Activated T-helper 1 cell treated with Interleukin-2 at 50 U/mL for 16 hours (primary cell): Measurements from ENCODE around the gene TJAP1.
"Not testable (repeated sequence)": the region's sequence is repeated elsewhere in the genome, so short reads cannot be mapped to it uniquely, and the experiment has no call there.

ENCODE experiments used
- DNase-seq: peaks from one replicate; pipeline ENCODE4 v3.0.0-alpha.2; 2020; ENCODE audit warnings: low read depth

The TJAP1 gene

DNA sequence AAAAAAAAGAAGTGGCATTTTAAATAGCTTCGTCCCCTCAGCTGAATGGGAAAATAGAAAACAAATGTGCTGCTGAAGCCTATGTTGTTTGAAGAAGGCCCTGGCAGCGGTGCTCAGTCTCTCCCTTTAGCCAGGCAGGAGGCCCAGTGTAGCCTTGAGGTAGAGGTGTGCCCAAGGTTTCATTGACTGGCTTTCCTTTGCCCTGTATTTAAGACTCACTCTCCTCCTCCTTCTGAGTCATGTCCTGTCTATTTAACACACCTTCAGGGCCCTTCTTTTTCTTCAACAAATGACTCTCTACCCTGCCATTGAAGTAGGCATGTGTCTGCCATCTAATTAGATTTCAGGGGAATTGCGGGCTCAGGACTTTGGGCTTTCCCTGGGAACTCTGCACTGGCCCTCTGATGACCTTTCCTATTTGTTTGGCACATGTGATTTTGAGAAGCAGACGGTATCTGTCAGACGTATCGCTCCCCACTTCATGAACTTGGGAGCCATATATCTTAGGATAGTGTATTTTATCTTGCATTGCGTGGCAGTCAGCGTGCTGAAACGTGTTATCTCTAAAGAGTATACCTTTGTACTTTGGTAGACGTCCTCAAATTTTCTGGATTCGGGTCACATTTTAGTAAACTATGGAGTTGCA is 4.3 kb downstream of the TJAP1 start:
- no peak for DNase-seq

DNA sequence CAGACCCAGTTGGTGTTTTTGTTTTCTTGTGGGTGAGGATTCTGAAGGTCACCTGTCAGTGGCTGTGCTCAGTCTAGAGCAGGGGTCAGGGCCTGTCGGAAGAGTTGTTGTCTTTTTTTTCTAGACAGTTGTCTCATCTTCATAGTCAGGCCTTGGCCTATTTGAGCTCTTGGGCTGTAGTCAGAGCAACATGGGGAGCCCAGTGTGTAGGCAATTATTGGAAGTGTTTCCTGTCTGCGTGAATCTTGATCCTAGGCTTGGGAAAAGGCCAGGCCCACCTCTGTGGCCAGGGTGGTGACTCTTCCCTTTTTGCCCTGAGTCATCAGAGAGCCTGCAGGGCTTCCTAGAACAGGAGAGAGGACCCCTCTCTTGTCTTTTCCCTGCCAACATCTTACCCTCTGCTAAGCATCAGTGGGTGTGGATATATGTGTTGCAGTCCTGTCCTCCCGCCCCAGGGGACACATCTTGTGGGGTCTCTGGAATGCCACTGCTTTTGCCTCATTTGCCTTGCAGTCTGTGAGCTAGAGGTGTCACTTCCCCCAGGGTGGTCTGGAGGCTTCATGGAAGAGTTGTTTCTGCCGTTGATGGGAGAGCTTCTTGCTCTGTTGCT is 11.4 kb downstream of the TJAP1 start:
- DNase-seq, result no peak

DNA sequence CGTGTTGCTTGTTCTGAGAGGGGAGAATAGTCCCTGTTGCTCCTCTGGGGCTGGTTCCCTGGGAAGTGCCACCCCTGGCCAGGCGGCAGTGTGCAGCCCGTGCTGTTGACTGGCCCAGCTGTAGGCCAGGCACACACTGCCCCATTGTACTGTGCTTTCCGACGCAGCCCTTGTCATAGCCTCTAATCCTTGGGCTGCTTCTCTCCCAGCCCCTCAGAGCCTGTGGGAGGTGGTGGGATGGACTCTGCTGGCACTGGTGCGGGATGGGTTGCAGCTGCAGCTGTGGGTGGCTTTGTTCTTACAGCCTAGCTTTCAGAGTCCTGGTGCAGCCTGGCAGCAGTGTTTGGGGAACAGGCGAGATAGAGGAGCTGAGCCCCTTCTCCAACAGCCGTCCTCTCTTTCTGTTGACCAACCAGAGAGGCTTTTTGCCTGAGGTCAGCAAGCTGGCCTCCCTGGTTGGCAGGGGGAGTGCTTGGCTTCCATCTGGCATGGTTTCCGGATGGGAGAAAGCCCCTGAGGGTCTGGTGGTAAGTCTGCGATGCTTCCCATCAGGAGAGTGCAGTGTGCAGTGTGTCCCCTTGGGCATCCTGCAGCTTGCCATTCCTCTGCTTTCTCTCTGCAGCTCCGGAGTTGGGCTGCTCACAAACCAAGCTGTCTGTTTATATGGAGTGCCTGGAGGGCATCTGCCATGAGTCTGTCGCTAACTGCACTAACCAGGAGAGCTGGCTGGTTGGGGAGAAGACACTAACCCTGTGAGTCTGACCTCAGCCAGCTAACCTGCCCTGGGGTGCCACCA is 12.1 kb downstream of the TJAP1 start:
- no peak for DNase-seq

DNA sequence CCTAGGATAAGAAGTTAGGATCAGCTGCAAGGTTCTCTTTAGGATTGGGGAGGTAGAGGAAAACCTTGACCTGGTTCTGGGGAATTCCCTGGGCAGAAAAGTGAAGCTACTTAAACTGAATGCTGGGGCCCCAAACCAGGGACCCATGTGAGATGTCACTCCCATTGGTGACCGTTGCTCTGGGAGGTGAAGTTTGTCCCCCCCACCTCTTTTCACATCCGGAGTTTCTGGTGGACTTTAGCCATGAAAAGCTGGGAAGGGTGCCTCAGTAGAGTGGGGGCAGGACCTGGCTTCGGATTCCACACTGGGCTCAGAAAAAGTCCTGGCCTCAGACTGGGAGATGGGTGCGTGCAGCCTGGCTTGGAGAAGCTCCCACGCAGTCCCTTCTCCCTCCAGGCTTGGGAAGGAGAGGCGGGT is 13.2 kb downstream of the TJAP1 start:
- DNase-seq, result no peak

DNA sequence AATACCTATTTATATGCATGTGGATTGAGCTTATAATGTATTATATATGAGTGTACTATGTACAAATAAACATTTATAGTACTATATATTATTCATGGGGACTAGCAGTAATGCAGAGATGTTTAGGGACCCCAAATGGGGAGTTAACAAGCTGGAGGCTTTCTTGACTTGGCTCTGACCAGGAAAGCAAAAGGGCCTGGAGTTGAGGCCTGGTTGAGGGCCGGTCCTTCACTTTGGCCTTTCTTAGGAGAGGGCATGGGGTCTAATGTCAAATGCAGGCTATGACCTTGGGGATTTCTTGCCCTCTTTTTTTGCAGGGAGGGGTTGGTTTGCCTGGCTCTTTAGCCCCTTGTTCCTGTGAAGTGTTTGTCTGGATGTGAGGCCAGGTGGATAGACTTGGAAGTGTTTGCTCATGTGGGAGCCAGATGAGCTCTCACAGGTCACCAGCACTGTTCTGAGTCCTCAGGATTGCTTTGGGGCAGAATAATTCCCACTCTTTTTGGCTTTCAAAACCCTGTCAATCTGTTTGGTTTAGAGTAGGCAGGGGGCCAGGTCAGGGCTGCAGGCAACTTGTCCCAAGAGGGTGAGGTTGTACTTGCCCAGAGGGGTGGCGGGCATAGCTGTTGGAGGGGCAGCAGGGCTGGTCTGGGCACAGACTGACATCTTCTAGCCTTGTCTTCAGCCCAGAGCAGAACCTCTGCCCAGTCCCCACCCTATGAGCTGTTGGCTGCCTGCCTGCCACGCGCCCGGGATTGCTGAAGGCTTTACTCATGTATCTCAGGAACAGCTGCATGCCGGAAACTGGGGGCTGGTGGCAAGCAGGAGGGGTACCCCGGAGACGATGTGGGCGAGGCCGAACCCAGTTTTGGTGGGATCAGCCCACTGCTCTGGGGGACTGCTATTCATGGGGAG is 14.6 kb downstream of the TJAP1 start:
- DNase-seq, result no peak

DNA sequence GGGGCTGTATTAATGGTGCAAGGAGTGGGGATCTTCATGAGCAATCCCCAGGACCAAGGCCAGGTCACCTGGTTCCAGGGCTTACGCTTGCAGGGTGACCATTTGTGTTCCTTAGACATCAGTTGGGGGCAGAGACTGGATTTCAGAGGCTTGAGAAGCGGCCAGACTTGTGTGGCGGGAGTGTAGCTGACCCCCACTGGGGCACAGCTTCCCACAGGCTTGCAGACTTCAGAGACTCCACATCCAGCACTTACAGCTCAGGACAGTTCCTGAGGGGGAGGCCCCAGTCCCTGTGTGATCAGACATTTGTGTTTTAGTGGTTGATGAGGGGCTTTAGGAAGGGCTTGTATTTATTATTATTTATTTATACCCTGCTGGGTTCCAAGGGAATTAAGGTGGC is 15.3 kb downstream of the TJAP1 start:
- DNase-seq, result no peak

DNA sequence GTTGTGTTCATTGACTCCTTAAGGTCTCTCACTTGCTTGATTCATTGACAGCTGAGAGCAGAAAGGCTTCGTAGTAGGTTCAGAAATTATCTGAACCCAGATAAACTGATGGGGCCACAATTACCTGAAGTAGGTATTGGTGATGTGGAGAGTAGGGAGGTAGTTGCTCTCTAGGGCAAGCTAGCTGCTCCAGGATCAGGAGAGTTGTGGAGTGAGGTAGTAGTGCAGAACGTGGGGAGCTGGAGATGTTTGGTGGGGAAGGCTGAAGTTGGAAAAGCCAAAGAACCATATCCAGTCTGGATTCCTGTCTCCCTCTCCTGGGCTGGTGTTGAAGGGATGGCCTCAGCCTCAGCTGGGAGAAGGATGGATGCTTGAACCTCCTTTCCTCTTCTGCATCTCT is 15.9 kb downstream of the TJAP1 start:
- DNase-seq, result no peak

DNA sequence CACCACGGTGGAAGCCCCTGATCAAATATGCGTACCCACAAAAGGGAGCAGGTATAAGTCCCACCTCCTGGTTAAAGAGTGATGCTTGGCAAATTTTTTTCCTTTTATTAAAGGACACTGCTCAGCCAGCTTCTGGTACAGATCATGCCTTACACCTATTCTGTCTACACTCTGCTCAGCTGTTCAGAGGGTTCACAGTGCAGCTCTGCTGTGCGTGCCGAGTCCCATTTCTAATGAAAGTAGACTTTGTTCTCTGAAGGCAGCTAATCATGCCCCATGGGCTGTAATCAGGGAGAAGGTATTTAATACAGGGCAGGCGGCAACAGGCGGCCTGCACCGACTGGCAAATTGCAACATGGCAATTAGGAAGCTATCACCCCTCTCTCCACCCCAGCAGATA is 16.5 kb downstream of the TJAP1 start:
- no peak for DNase-seq

DNA sequence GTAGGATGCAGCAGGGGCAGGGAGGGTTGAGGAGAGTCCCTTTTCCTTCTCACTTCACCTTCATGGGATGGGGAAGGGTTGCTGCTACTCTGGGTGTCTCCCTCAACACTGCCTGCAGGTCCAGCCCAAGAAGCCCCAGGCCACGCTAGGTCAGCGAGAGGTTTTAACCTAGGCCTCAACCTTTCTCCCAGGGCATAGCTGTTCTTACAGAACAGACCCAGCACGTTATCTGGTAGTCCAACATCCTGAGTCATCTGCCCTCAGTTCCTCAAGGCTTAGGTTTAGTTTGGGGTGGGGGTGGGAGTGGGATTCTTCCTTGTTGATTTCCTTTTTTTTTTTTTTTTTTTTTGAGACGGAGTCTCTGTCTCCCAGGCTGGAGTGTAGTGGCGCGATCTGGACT is 17.0 kb downstream of the TJAP1 start:
- DNase-seq, result no peak

DNA sequence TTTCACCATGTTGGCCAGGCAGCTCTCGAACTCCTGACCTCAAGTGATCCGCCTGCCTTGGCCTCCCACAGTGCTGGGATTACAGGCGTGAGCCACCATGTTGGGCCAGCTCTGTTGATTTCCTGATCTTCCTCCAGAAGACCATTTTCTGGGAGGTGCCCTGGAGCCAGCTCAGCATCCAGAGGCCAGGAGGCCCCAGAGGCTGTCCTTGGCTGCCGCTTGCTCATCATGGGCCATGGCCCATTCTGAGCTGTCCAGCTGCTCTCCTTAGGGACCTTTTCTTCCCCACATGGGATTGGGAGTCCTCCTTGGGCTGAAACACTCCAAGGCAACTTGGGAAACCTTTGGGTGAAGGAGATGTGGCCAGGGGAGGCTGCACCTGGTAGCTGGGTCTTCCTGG is 17.4 kb downstream of the TJAP1 start:
- DNase-seq, result no peak

DNA sequence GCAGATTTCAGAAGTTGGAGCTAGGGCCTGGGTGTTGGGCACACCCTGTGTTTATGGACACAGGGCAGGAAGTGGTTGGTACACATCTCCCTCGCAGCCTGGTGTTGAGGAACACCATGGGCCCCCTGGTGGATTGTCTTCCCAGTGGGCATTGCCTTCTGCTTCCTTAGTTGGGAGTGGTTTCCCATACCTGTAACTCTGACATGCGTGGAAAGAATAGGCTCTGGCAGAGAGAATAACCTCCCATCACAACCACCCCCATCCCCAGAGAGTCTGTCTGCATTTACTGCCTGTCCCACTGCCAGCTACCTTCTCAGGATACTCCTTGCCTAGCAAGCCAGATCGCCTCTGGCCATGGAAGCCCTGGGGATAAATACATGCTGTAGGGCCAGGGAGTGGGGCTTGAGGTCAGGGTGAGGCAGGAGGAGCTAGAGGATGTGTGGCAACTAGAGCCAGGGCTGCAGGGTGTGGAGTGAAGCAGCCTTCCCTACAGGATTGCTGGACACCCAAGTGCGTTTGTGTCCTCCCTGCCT is 18.1 kb downstream of the TJAP1 start:
- no peak for DNase-seq

DNA sequence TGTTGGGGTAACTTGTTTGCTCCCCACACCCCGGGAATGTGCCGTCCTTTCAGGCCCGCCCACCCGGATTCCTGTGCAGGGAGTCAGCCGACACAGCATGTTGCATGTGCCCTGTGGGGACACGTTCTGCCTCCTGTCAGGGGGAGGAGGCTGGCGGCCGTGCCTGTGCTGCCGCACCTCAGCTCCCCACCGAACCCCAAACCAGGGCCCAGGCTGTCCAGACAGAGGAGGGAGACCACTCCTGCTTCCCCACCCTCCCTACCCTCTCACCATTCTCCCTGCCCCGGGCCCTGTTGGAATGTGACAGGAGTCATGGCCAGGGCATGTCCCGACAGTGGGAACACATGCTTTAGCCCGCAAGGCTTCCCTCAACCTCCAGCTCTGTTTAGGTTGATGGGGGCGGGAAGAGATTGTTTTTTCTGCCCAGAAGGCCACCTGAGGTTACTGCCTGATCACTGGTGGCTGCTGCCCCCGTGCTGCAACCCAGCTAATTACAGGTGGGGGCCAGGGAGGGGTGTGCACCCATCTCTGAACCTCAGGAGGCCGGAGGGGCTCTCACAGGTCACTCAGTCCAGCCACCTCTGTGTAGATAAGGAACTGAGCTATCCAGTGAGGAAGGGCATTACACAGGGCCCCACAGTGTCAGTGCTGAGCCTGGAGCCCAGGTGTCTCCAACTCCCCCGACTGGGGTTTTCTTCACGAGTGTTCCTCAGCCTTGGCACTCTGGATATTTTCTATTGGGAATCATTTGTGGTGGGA is 19.2 kb downstream of the TJAP1 start:
- no peak for DNase-seq

DNA sequence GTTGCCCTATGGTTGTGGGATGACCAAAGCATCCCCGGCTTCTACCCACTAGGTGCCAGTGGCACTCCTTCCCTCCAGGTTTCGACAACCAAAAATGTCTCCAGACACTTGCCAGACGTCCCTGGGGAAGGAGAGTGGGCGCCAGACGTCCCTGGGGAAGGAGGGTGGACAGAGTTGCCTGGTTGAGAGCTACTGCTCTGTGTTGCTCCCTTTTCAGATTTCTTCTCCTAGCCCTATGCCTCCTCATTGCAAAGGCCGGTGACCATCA is 19.7 kb downstream of the TJAP1 start:
- no peak for DNase-seq

DNA sequence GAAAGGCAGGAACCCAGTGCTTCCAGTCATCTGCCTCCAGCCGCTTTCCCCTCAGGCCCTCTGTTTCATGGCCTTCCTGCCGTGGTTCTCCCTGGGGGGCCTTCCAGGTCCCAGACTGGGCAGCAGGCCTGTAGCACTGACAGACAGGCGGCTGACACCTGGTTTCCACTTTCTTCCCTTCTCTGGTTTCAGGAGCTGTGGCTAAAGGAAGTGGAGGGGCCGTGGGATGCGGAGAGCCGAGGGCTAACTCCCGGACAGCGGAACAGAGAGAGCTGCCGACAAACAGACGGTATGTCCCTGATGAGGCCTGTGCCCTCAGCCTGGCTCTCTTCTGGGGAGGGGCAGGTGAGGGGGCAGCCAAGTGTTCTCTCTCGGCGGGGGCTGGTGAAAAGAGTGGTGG is 20.3 kb downstream of the TJAP1 start:
- DNase-seq, result no peak

DNA sequence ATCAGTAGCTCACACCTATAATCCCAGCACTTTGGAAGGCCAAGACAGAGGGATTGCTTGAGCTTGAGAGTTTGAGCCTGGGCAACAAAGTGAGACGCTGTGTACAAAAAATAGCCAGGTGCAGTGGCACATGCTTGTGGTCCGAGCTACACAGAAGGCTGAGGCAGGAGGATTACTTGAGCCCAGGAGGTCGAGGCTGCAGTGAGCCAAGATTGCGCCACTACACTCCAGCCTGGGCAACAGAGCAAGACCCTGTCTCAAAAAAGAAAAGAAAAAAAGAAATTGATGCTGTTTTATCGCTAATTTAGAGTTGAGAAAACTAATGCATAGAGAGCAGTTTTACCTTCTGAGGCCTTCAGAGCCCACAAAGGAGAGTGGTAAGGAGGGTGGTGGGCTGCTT is 20.9 kb downstream of the TJAP1 start:
- not testable (repeated sequence) for DNase-seq

DNA sequence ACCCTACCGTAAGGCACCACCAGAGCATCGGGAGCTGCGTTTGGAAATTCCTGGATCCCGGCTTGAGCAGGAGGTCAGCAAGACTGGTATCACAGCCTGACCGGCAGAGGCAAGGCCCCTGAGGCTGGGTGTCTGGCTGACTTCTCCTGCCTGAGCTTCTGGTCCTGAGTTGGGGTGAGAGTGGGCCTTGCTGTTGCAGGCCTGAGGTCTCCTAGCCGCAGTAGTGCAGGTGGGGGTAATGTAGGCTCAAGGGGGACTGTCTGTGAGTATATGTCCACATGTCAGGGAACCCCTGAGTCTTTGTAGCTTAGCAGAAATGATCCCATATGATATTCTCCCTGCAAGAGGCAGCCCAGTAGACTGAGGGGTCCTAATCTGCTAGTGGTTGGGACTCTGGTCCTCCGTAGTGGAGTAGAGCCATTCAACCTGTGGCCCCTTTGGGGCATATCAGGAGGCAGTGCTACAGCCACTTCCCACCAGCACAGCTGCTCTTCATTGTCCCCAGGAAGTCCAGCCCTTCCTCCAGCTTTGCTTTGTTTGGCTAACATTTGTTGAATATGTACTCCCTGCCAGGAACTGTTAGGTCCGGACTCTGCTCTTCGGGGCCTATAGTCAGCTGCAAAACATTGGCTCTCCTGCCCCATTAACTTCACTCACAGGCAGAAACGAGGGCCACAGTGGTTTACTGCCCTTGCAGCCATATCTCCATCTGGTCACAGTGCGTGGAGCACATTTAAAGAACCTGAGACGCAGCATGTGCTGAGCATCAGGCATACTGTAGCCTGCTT is 21.9 kb downstream of the TJAP1 start:
- DNase-seq, result no peak

DNA sequence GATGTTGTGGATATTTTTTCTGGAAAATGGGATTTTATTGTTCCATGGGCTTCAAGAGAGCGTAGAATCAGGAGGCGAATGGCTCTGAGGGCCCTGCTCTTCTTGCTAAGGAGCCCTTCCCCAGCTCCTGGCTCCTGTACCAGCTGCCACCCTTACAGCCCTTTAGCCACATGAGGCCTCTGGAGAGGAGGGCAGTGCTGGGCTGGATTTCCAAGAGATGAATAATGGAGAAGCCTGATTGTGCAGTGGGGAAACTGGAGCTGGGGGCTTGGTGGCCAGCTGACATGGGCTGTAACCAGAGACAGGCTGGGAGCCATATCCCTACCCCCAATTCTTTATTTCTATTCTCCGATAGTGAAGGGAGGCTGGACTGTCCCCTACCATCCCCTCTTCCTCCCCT is 23.6 kb downstream of the TJAP1 start:
- DNase-seq, result no peak

DNA sequence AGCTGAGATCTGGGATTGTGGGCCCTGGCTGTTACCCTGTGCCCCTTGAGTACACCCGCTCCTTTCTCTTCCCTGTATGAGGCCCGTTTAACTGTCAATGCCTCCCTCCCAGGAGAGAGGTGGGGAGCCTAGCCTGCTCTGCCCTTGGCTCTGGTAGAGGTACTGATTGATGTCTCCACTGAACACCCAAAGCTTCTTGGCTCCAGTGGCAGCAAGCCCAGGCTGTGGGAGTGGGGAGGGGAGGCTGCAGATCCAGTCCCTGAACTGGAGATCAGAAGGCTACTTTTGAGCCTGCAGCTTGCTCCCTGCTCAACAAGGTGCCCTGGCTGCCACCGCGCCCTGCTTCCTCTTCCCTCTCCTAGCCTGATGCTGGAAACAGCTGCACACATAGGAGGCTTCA is 25.3 kb downstream of the TJAP1 start:
- no peak for DNase-seq

DNA sequence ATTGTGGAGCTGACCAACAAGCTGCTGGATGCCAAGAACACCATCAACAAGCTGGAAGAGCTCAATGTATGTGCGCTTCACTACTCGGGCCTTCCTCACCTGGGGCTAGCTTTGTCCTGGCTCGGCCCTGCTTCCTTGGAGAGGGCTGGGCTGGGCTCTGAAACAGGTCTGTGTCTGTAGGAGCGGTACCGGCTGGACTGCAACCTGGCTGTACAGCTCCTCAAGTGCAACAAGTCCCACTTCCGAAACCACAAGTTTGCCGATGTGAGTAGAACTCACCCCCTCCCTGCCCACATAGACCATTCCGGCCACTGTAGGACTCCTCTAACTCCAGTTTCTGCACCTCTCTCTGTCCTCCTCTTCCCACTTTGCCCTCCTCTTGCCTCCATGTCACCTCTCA is 26.1 kb downstream of the TJAP1 start:
- DNase-seq, result no peak

DNA sequence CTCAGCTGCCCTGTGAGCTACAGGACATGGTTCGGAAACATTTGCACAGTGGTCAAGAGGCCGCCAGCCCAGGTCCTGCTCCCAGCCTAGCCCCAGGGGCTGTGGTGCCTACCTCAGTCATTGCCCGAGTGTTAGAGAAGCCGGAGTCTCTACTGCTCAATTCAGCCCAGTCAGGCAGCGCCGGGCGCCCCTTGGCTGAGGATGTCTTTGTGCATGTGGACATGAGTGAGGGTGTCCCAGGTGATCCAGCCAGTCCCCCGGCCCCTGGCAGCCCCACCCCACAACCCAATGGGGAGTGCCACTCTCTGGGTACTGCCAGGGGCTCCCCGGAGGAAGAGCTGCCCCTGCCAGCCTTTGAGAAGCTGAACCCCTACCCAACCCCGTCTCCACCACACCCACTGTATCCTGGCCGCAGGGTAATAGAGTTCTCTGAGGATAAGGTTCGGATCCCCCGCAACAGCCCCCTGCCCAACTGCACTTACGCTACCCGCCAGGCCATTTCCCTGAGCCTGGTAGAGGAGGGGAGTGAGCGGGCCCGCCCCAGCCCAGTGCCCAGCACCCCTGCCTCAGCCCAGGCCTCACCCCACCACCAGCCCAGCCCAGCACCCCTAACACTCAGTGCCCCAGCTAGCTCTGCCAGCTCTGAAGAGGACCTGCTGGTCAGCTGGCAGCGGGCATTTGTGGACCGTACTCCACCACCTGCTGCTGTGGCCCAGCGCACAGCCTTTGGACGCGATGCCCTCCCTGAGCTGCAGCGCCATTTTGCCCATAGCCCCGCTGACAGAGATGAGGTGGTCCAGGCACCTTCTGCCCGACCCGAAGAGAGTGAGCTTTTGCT is 27.6 kb downstream of the TJAP1 start:
- no peak for DNase-seq
